ENCODE measurements around the gene SRGAP1. TPM values are rescaled to one million over a fixed set of nuclear protein-coding genes. Genes with fewer than 3 reads are reported as not detected.

The SRGAP1 gene
- total and polyA plus RNA-seq, 2 of the 13 experiments (the other 11 are each of a cell fraction or from before 2014, with no cell fraction given): 1.6 to 3.4 TPM

DNA sequence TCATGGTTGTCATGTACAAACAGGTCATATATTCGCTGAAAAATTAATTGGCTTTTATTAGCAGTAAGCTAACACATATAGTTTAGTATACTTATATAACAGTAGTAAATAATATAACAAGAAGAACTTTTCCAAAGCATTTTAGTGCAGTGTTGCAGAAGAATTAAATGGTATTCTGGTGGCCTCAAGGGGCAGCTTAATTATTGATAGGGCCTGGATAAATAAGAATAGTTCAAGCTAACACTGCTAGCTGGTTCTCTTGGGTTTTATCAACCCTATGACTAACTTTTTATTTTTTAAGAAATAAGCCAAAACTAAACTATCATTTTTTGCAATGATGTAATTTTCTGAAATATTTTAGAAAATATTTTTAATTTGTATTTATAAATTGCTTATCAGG, 152.1 kb downstream of the SRGAP1 start:
- in situ Hi-C loops (cut with HindIII; ENCODE audit: extremely low pct_ligation_motif_present, low pct_unique_long_range_greater_than_20kb): no loop called here
- WGBS (ENCODE audit: low lambda C conversion rate): 96% methylated on average over 1 of the region's 1 CpG
- no peaks in the 10 kb centered on the region for H3K27me3 ChIP-seq (ENCODE audit: control insufficient read depth in 1 of 2, insufficient read depth in 2 of 2, low read length in 2 of 2)
- no peaks in the 10 kb centered on the region; a peak in 2 of 5 replicates for H3K36me3 ChIP-seq (replicated peaks in 1 of 2; ENCODE audit: control insufficient read depth in 1 of 2, insufficient read depth in 2 of 2, low read length in 2 of 2)
- no peaks in the 10 kb centered on the region for H3K9me3 ChIP-seq (ENCODE audit: low read length)
- H4K20me1 ChIP-seq (ENCODE audit: insufficient read depth, low read length): no peaks in the 10 kb centered on the region
- POLR2A ChIA-PET: no interaction called here
- intact Hi-C loops (cut with micrococcal nuclease; ENCODE audit: unreplicated experiment): no loop called here
- BruUV-seq (replicated peaks): no TSS peak
- DNase-seq (ENCODE audit: low spot score) (no peak), FAIRE-seq (no peak), ATAC-seq (no peak)
- H3K4me2 ChIP-seq (ENCODE audit: low read depth, low read length): no peak overlapping the region
- H3K4me1 ChIP-seq (ENCODE audit: insufficient read depth, low read length): no peaks in the 10 kb centered on the region
- H3K9ac ChIP-seq (ENCODE audit: insufficient read depth, low read depth, low read length): no peak overlapping the region
- CTCF ChIA-PET (ENCODE audit: low intra/inter-chr PET ratio, low total read pairs): no interaction called here
- H3K79me2 ChIP-seq (ENCODE audit: insufficient read depth, low read length): no peaks in the 10 kb centered on the region
- H2AFZ ChIP-seq (ENCODE audit: low read length): no peak overlapping the region
- H3K27ac ChIP-seq (ENCODE audit: extremely low read length, insufficient read depth, low read length): no peak overlapping the region
- no peak overlapping the region for H3K4me3 ChIP-seq (replicated peaks in 1 of 3; ENCODE audit: insufficient read depth in 1 of 3, low read depth in 2 of 3, low read length in 3 of 3)
- TF ChIP-seq ZBTB7B (CRISPR knock-in tag; IDR thresholded peaks at IDR 0.05) (no peak), ZSCAN9 (CRISPR knock-in tag; IDR thresholded peaks at IDR 0.05; ENCODE audit: borderline replicate concordance) (no peak), MYPOP (CRISPR knock-in tag; IDR thresholded peaks at IDR 0.05) (no peak), SKI (IDR thresholded peaks at IDR 0.05; ENCODE audit: partially characterized antibody) (no peak), ZNF746 (CRISPR knock-in tag; IDR thresholded peaks at IDR 0.05) (no peak), IKZF4 (CRISPR knock-in tag; IDR thresholded peaks at IDR 0.05; ENCODE audit: borderline replicate concordance, low read depth, not compliant biosample characterization) (no peak), RFXAP (CRISPR knock-in tag; IDR thresholded peaks at IDR 0.05; ENCODE audit: borderline replicate concordance) (no peak), RFX1 (IDR thresholded peaks at IDR 0.05) (no peak), ZNF781 (CRISPR knock-in tag; IDR thresholded peaks at IDR 0.05; ENCODE audit: borderline replicate concordance, not compliant biosample characterization) (no peak), ZNF569 (CRISPR knock-in tag; IDR thresholded peaks at IDR 0.05; ENCODE audit: borderline replicate concordance) (no peak), ZNF558 (CRISPR knock-in tag; IDR thresholded peaks at IDR 0.05; ENCODE audit: borderline replicate concordance) (no peak), NRL (CRISPR knock-in tag; IDR thresholded peaks at IDR 0.05; ENCODE audit: borderline replicate concordance) (no peak)
- TF ChIP-seq, protein P1, sequence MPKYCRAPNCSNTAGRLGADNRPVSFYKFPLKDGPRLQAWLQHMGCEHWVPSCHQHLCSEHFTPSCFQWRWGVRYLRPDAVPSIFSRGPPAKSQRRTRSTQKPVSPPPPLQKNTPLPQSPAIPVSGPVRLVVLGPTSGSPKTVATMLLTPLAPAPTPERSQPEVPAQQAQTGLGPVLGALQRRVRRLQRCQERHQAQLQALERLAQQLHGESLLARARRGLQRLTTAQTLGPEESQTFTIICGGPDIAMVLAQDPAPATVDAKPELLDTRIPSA (CRISPR knock-in tag; IDR thresholded peaks at IDR 0.05; ENCODE audit: borderline replicate concordance): no peak
- TF ChIP-seq, protein P2, sequence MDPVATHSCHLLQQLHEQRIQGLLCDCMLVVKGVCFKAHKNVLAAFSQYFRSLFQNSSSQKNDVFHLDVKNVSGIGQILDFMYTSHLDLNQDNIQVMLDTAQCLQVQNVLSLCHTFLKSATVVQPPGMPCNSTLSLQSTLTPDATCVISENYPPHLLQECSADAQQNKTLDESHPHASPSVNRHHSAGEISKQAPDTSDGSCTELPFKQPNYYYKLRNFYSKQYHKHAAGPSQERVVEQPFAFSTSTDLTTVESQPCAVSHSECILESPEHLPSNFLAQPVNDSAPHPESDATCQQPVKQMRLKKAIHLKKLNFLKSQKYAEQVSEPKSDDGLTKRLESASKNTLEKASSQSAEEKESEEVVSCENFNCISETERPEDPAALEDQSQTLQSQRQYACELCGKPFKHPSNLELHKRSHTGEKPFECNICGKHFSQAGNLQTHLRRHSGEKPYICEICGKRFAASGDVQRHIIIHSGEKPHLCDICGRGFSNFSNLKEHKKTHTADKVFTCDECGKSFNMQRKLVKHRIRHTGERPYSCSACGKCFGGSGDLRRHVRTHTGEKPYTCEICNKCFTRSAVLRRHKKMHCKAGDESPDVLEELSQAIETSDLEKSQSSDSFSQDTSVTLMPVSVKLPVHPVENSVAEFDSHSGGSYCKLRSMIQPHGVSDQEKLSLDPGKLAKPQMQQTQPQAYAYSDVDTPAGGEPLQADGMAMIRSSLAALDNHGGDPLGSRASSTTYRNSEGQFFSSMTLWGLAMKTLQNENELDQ (CRISPR knock-in tag; IDR thresholded peaks at IDR 0.05; ENCODE audit: borderline replicate concordance): no peak
- TF ChIP-seq, protein P3, sequence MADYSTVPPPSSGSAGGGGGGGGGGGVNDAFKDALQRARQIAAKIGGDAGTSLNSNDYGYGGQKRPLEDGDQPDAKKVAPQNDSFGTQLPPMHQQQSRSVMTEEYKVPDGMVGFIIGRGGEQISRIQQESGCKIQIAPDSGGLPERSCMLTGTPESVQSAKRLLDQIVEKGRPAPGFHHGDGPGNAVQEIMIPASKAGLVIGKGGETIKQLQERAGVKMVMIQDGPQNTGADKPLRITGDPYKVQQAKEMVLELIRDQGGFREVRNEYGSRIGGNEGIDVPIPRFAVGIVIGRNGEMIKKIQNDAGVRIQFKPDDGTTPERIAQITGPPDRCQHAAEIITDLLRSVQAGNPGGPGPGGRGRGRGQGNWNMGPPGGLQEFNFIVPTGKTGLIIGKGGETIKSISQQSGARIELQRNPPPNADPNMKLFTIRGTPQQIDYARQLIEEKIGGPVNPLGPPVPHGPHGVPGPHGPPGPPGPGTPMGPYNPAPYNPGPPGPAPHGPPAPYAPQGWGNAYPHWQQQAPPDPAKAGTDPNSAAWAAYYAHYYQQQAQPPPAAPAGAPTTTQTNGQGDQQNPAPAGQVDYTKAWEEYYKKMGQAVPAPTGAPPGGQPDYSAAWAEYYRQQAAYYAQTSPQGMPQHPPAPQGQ (CRISPR knock-in tag; IDR thresholded peaks at IDR 0.05; ENCODE audit: borderline replicate concordance): no peak
- TF ChIP-seq, protein P4, sequence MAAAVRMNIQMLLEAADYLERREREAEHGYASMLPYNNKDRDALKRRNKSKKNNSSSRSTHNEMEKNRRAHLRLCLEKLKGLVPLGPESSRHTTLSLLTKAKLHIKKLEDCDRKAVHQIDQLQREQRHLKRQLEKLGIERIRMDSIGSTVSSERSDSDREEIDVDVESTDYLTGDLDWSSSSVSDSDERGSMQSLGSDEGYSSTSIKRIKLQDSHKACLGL (CRISPR knock-in tag; IDR thresholded peaks at IDR 0.05): no peak
